Cerebellar nuclear complex (tissue), 1 donor: ENCODE results near the gene BUB1.
"Not testable (repeated sequence)": the region's sequence is repeated elsewhere in the genome, so short reads cannot be mapped to it uniquely, and the experiment has no call there.

Experiments used
- DNase-seq, 2 experiments: peaks; one replicate each; lab custom pipeline; 2025; lab: John Stamatoyannopoulos, UW

The BUB1 gene

DNA sequence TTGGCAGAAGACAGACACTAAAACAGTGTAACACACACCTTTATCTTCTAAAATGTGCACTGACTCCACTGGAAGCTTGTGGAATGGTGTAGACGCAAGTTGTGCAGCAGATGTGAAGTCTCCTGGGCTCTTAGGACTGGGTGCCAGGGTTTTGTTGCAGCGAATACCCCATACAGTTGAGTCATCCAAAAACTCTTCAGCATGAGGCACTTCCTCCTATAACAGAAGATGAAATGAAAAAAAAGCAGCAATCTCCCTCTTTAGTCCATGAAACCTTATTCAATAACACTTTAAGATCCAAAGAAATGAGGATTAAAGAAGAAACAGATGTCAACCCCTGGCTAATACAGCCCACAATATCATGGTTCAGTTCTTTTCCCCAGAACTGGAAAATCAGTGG, 22.2 kb downstream of the BUB1 start:
- no peak for DNase-seq

DNA sequence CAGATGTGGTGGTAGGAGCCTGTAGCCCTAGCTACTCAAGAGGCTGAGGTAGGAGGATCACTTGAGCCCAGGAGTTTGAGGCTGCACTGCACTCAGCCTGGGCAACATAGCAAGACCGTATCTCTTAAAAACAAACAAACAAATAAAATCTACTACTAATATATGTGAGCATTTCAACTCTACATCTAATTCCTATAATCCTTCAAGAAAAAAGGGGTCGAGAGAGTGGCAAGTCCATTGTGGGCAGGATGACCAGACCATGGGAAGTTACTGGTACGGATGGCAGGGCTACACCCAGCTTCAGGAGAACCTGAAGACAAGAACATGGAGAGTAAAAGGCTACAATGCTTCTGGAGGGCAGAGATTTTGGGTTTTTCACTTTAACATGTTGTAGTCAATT, 24.0 kb downstream of the BUB1 start:
- DNase-seq, result no peak

DNA sequence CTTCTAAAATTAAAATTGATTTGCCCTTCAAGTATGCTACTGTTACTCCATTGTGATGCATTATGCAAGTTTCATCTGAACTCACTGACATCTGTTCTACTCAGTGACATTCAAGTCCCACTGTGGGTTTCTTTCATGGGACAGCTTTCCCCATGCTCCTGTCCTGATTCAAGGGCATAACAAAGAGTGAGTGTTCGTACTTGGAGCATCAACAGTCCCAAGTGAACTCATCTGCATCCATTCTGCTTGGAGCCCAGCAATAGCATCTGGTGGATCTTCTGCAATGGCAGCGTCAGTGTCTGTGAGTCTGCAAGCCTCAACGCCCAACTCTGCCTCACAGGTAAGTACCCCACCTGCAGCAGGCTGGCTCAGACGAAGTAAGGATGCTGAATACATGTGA, 27.5 kb downstream of the BUB1 start:
- DNase-seq, result no peak

DNA sequence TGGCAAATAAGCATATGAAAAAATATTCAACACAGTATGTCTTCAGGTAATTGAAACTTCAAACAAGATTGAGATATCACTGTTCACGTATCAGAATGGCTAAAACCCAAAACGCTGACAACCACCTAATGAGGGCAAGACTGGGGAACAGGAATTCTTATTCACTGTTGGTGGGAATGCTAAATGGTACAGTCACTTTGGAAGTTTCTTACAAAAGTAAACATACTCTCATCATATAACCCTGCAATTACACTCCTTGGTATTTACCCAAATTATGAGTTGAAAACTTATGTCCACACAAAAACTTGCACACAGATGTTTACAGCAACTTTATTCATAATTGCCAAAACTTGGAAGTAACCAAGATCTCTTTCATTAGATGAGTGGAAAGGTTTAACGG, 30.1 kb downstream of the BUB1 start:
- no peak for DNase-seq

DNA sequence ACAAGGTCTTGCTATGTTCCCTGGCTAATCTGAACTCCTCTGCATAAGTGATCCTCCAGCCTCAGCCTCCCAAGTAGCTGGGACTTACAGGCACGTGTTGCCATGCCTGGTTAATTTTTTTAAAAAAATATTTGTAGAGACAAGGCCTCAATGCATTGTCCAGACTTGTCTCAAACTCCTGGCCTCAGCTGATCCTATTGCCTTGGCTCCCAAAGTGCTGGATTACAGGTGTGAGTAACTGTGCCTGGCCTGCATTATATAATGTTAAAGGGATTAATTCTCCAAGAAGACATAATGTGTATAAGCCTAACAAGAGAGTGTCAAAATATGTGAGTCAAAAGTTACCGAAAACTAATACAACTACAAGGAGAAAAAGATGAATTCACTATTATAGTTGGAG, 32.2 kb downstream of the BUB1 start:
- no peak for DNase-seq

DNA sequence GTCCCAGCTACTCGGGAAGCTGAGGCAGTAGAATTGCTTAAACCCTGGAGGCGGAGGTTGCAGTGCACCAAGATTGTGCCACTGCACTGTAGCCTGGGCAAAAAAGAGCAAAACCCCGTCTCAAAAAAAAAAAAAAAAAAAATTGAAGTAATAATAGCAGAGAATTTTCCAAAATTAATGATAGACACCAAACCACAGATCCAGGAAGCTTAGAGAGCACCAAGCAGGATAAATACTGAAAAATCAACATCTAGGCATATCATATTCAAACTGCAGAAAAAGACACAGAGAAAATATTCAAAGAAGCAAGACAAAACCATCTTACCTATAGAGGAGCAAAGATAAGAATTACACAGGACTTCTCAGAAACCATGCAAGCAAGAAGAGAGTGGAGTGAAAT, 33.5 kb downstream of the BUB1 start:
- DNase-seq, result no peak

DNA sequence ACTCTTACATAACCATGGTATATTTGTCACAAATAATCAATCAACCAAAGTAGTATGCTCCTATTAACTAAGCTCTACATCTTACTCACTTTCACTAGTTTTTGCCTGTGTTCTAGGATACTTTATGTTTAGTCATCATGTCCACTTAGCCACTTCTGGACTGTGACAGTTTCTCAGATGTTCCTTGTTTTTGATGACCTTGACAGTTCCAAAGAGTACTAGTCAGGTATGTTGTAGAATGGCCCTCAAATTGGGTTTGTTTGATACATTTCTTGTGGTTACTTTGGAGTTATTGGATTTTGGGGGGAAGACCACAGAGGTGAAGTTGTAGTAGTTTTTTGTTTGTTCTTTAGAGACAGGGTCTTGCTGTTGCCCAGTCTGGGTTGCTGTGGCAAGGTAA, 35.5 kb downstream of the BUB1 start:
- no peak for DNase-seq

DNA sequence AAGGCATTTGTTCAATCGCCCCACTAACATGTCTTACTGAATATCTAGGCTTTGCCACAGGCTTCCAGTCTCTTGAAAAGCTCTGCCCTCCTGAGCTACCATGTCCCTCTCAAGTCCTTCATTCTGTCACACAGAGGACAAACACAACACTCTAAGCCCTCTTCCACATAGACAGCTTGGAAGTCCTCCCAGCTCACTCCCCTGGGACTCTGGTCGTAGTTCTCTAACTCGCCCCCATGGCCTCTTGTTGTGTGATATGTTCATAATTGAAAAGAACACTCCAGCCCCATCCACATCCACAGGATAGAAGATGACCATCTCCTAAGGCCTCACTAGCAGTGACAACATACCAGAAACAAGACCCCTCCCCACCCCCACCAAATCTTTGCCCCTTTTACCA, 37.9 kb downstream of the BUB1 start:
- DNase-seq, result no peak

DNA sequence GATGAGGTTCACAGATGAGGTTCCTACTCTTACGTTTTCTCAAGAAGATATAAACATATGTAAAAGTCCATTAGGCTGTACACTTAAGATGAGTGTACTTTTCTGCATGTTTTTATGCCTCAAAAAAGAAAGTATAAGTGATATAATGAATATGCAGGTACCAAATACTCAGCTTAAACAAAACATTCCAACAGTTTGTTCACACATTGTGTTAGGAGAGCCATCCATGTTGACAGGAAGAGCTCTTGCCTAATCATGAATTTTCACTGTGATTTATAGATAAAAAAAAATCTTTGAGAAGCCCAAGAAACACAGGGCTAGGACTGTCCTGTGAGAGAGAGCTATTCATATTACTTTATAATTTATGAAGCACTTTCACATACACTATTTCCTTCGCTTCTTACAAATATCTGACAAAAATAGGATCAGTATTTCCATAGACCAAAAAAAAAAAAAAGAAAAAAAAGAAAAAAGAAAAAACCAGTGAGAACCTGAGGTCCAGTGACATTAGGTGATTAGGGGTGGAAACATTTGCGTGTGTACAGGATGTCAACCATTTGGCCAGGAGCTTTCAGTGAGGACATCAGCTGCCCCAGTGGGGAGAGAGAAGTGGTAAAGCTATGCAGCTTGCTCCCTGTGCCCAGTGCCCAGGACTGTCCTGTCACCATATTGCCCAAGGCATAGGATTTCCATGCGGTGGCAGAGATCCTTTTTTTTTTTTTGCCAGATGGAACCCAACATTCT, 38.7 kb downstream of the BUB1 start:
- DNase-seq, result no peak

DNA sequence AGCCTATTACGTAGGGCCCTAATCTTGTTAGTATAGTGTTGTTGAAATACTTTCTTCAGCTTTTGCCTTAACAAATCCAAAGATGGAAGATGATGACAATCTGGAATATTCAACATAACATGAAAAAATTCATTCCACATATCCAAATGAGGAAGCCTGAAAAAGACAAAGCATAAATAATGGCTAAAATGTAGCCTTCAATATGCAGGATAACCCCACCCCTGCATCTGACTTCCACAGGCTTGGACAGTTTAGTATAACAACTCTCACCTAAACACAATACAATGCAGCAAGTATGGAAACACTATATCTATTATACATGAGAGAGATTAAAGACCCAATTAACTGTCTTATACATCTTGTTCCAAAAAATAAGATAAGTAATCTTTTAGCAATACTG, 39.9 kb downstream of the BUB1 start:
- DNase-seq, result no peak

DNA sequence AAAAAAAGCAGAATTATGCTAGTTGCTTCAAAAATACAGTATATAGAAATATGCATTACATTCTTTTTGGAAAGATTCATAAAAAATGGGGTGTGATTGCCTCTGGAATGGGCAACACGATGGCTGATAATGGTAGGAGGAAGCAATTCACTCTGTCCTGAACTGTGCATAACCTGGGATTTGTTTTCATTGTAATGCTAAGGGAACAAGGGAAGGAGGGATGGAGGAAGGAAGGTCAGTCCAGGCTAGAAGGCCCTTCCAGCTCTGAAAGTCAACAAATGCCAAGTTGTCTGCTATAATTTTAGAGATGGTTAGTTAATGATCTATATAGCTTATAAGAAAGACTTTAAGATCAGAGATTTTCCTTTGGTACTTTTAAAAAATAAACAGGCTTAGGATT, 40.8 kb downstream of the BUB1 start:
- DNase-seq, result no peak

DNA sequence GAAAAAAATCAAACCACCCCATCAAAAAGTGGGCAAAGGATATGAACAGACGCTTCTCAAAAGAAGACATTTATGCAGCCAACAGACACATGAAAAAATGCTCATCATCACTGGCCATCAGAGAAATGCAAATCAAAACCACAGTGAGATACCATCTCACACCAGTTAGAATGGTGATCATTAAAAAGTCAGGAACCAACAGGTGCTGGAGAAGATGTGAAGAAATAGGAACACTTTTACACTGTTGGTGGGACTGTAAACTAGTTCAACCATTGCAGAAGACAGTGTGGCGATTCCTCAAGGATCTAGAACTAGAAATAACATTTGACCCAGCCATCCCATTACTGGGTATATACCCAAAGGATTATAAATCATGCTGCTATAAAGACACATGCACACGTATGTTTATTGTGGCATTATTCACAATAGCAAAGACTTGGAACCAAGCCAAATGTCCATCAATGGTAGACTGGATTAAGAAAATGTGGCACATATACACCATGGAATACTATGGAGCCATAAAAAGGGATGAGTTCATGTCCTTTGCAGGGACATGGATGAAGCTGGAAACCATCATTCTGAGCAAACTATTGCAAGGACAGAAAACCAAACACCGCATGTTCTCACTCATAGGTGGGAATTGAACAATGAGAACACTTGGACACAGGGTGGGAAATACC, 41.8 kb downstream of the BUB1 start:
- not testable (repeated sequence) for DNase-seq

DNA sequence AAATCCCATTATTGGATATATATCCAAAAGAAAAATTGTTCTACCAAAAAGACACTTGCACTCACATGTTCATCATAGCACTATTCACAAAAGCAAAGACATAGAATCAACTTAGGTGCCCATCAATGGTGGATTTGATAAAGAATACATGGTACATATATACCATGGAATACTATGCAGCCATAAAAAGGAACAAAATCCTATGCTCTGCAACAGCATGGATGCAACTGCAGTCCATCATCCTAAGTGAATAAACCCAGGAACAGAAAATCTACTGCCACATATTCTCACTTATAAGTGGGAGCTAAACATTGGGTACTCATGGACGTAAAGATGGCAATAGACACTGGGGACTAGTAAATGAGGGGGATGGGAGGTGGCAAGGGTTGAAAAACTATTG, 50.5 kb downstream of the BUB1 start:
- not testable (repeated sequence) for DNase-seq

DNA sequence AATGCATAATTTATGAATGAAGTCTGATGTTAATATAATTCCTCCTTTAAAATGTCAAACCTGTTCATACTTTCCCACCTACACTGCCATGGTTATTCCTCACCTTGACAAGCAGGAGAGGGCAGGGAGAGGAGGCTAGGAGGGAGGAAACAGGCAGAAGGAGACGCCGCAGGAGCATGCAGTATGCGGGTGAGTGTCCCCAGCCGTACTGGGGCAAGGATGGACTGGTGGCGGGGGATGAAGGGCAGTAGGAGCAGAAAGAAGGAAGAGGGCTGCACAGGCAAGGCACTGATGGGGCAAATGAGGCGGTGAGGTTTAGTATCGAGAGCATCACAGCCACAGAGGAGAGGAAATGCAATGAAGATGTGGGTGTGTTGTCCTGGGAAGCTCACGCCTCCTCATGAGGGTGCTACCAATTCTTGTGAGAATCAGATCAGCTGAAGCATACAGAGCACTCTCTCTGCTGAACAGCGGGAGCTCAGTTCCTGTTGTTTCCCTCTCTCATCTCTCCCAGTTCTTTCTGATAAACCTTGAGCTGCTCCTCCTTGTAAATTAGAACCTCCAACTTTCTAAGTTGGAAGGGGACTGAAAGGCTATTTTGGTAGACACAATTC, 58.4 kb downstream of the BUB1 start:
- not testable (repeated sequence) for DNase-seq

DNA sequence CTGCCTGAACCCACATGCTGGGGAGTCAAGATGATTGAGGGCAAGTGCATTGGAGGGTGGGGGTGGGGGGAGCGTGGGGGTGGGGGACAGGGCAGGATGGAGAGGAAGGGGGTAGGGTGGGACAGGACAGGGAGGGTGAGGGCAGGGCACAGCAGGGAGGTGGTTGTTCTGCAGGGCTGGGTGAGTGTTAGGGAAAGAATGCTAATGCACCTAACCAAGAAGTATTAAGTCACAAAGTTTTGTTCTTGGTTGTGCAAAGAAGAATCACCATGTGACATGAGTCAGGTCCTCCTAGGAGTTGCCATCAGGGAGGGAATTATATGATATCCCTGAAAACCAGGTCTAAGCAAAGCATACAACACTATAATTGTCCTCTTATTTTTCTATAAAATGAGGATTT, 63.9 kb downstream of the BUB1 start:
- DNase-seq, result not testable (repeated sequence)

DNA sequence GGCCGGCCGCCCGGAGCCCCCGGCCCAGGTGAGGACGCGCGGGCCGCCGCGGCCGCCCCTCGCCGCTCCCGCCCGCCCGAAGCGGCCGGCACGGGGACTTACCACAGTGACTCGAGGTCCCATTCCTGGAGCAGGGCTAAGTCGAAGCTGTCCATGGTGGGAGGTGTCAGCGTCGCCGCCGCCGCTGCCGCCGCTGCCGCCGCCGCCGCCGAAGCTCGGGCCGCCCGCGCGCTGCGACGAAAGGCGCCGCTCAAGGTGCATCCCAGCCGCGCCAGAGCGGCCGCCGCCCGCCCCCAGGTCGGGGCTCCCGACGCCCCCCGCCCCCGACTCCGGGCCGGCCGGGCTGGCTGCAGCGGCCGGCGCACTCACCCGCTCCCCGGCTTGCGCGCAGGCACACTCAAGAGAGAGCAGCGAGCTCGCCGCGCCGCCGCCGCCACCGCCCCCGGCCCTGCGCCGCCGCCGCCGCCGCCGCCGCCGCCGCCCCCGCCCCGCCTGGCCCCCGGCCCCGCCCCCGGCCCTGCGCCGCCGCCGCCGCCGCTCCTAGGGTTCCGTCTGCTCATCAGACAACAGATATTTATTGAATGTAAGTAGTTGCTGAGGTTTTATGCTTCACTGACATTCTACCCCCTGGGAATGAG, 67.1 kb downstream of the BUB1 start:
- DNase-seq, result not testable (repeated sequence)

DNA sequence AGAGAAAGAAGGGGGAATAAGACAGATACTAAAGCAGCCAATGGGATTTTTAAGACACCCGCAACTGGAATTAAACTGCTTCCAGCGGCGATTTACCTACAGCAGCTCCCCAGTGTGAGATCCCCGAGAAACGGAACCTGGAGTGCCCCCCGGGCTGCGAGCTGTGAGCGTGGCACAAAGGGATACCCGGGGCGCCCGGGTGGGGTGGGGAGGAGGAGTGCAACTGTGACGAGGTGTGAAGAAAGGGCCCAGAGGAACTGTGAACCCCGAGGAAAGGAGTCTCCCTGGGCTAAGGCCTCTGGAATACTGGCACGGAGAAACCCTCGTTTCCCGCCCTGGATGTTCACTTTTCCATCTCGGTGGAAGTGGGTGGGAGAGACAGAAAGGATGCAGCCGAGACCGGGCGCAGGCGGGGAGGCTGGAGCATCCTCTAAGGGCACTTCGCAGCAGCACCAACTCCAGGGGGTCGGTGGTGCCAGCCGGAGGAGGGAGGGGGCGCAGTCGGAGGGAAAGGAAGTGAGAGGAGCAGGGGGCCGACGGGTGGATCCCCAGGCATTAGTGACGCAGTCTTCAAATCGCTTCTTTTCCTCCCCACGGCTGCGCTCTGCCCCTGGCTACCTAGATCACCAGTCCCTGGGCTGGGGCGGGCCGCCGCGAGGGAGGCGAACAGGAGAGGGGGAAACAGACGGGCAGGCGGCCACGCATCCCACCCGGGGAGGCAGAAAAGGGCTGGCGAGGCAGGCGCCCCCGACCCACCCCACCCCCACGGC, 67.8 kb downstream of the BUB1 start:
- DNase-seq, result not testable (repeated sequence)

DNA sequence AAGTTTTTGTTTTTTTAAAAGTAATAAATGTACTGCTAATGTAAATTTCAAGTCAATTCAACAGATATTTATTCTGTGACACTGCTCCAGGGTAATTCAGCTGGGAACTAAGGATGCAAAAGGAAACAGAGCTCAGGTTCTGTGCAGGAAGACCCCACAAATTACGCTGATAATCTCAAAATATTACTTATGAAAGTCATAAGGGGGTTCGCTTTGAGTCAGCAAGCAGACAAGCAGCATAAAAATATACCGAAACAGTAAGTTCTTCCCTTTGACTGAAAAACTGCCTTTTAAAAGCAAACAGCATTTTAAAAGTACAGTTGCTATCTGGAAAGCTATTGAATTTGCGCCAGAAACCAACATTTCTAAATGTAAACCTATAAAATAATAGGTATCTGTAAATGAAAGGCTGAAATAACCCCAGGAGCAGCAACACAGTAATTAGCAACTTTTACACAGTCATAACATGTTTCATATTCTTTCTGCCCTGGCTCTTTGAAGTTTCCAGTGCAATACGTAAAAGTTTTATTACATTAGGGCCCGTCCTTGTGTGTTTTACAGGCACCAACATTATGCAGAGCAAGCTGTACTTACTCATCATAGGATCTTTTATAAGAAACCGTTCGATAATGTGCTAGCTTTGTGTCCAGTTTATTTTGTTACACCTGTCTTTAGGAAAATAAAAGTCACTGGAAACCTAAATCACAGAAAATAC, 68.9 kb downstream of the BUB1 start:
- DNase-seq, result not testable (repeated sequence)

DNA sequence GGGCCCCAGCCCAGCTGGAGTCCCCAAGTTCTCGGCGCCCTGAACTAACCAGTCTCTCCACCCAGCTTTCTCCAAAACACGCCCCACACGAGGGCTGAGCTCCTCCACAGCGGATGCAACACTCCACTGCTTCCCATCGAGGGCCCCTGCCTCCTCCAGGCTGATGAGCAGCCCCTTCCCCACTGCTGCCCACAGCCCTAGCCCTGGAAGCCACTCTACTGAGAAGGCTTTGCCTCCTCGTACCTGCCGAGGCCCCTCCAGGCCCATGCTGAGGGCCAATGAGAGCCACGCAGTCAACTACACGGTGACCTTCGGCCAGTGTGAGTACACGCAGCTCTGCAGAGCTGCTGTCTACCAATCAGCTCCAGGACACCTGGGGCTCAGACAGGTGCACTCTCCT, 72.8 kb downstream of the BUB1 start:
- not testable (repeated sequence) for DNase-seq

DNA sequence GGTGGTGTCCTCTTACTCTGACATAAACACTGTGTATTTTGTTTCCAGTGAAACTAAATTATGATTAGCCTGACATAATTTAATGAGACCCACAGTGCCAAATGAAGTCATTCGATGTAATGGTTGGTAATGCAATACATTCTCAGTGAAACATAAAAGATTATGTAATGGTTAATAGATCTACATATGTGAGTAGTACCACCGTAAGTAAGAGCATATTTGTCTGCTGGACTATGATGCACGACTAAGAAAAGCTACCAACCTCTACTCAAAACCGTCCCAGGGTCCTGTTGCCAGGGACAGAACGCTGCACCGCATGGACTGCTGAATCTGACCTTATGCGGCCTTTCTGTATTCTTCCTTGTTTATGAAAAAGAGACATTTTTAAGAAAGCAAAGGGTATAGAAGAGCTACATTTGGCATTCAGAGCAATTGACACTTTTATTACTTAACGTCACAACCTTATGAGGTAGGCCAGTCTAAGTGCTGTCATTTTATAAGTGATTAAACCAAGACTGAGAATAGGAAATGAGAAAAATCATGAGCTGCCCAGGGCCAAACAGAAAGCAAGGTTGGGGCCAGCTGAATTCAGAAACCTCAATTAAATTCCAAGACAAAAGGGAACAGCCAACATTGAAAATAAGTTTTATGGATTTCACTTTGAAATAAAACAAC, 73.8 kb downstream of the BUB1 start:
- not testable (repeated sequence) for DNase-seq

DNA sequence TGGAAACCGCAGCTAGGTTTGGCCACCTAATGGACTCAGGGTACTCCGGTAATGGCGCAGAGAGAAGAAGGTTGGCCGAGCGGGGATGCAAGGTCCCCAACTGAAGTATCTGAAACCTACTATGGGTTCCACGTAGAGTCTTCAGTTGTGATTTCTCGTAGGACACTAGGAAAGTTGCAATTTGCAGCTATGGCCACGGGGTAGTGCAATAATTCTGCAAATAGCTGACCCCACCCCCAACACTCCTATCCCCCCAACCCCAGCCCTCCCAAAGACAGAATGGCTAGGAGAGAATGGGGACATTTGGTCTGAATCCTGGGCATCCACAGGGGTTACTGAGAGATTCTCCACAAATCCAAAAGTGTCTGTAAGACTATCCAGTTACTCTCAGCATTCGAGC, 75.7 kb downstream of the BUB1 start:
- DNase-seq, result not testable (repeated sequence)
